Neural cell (in vitro differentiated cells): Measurements from ENCODE around the gene LSAMP.

Experiments
- EP300 ChIP-seq: fragments of 450-650 bp; conservative IDR thresholded peaks from 2 replicates; pipeline ENCODE4 v1.6.1; 2014; ENCODE audit warnings: antibody characterized with exemption, mild to moderate bottlenecking, moderate library complexity; ENCODE audit not compliant: poor library complexity, severe bottlenecking
- POLR2AphosphoS5 ChIP-seq: IDR thresholded peaks from 2 replicates; pipeline ENCODE4 v1.6.1; 2012
- RAD21 ChIP-seq: fragments of 450-650 bp; conservative IDR thresholded peaks from 2 replicates; pipeline ENCODE4 v1.6.1; 2014; ENCODE audit warnings: antibody characterized with exemption, mild to moderate bottlenecking, moderate library complexity
- TAF1 ChIP-seq: IDR thresholded peaks from 2 replicates; pipeline ENCODE4 v1.6.1; 2012; ENCODE audit warnings: low read depth
- TF ChIP-seq, protein P1 (sequence below): fragments of 450-650 bp; IDR thresholded peaks from 2 replicates; pipeline ENCODE4 v1.5.1; 2014; ENCODE audit warnings: antibody characterized with exemption, mild to moderate bottlenecking, moderate library complexity; ENCODE audit not compliant: poor library complexity, severe bottlenecking

DNA sequence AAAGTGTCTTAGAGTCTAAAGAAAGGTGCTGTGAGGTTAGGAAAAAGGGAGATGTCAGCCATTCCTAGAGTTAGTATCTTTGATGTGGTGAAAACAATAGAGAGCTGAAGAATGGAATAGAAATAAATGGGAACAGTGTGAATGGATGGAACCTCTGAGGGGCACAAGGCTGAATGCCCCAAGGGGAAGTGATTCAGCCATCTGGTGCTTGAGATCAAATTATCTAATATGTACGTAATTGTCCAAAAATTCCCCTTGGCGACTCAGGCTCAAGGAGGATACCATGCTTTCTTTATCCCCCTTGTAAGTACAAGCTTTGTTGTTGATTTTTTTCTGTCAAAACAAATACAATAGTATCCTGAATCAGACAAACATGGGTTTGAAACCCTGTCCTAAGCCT is 361.6 kb downstream of the LSAMP start:
- TF ChIP-seq, protein P1, sequence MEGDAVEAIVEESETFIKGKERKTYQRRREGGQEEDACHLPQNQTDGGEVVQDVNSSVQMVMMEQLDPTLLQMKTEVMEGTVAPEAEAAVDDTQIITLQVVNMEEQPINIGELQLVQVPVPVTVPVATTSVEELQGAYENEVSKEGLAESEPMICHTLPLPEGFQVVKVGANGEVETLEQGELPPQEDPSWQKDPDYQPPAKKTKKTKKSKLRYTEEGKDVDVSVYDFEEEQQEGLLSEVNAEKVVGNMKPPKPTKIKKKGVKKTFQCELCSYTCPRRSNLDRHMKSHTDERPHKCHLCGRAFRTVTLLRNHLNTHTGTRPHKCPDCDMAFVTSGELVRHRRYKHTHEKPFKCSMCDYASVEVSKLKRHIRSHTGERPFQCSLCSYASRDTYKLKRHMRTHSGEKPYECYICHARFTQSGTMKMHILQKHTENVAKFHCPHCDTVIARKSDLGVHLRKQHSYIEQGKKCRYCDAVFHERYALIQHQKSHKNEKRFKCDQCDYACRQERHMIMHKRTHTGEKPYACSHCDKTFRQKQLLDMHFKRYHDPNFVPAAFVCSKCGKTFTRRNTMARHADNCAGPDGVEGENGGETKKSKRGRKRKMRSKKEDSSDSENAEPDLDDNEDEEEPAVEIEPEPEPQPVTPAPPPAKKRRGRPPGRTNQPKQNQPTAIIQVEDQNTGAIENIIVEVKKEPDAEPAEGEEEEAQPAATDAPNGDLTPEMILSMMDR = no peak
- TF ChIP-seq EP300 (no peak), TAF1 (no peak), POLR2AphosphoS5 (no peak), RAD21 (no peak)
